HG03103 (cell line): Measurements from ENCODE around the gene GARNL3.

Experiments used
- ATAC-seq: cut with Tn5 transposase; IDR thresholded peaks from one replicate; pipeline ENCODE4 v1.9.1; 2021; ENCODE audit warnings: low read depth; ENCODE audit not compliant: unreplicated experiment

Gene GARNL3, protein sequence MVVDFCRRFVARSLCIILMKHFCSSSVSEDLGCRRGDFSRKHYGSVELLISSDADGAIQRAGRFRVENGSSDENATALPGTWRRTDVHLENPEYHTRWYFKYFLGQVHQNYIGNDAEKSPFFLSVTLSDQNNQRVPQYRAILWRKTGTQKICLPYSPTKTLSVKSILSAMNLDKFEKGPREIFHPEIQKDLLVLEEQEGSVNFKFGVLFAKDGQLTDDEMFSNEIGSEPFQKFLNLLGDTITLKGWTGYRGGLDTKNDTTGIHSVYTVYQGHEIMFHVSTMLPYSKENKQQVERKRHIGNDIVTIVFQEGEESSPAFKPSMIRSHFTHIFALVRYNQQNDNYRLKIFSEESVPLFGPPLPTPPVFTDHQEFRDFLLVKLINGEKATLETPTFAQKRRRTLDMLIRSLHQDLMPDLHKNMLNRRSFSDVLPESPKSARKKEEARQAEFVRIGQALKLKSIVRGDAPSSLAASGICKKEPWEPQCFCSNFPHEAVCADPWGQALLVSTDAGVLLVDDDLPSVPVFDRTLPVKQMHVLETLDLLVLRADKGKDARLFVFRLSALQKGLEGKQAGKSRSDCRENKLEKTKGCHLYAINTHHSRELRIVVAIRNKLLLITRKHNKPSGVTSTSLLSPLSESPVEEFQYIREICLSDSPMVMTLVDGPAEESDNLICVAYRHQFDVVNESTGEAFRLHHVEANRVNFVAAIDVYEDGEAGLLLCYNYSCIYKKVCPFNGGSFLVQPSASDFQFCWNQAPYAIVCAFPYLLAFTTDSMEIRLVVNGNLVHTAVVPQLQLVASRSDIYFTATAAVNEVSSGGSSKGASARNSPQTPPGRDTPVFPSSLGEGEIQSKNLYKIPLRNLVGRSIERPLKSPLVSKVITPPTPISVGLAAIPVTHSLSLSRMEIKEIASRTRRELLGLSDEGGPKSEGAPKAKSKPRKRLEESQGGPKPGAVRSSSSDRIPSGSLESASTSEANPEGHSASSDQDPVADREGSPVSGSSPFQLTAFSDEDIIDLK

DNA sequence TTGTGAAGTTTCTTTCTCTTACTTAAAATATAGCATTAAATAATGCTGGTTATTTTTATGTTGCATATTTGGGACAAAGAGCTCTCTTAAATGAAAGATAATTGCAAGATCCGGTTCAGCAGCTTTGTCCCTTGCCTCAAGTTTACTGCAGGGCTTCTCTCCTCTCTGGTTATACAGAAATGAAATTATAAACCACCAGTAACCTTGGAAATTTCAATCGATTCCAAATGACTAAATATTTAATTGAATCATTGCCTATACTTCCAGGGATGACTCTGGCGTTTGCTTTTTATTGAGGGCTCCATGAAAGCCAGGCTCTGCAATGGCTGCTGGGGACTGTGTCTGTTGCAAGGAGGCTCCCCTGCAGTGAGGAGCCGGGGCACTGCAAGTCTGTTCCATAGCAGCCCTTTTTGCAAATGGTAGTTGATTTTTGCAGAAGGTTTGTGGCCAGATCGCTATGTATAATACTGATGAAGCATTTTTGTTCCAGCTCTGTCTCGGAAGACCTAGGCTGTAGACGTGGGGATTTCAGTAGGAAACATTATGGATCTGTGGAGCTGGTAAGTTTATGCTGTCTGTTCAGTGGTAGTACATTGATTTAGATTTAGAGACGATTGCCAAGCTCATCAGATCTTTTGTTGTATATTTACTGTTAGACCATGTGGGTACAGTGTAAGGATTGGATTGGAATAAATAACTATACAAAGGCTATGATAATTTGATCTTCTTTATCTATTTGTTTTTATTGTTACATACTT is at the start of gene GARNL3:
GARNL3 (plus strand) TSS at position 313 of the 758 bp plus-strand sequence; CDS start at position 417, 104 bp downstream.
- ATAC-seq, result no peak

DNA sequence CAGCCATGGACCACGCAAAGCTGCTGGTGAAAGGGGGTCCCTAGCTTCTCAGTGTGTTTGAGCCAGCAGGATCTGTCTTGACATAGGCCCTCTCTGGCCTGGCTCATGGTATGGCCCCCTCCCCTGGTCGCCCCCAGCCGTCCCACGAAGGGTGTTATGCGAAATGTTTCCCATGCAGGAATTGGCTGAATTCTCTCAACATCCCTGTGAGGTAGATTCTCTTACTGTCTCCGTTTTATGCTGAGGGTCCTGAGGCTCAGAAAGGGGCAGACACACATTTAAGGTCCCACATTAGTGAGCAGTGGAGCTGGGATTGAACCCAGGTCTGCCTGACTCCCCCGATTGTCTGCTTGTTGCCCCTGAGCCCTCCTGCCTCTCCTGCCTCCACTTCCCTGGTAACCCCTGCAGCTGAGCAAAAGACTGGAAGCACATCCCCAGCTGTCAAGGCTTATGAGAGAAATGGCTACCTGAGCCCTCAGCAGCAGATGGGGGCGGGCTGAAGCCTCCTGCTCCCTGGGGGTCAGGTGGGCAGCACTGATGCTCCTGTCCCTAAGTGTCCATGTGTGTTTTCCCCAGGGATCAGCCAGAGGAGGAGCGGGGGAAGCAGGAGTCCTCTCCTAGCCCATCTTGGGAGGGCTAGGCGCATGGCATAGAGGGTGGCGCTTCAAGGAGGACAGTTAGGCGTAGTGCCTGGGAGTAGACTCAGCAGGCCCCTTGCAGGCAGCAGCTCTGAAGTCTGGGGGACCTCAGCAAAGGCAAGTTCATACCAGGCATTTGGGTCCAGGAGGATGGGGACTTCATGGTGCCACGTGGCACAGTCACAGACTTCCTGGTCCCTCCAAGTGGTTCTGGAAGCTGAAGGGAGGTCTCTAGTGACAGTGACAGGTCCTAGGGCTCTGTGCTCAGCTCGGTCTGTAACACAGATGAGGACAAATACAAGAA is 49.0 kb upstream of the GARNL3 start:
- no peak for ATAC-seq

DNA sequence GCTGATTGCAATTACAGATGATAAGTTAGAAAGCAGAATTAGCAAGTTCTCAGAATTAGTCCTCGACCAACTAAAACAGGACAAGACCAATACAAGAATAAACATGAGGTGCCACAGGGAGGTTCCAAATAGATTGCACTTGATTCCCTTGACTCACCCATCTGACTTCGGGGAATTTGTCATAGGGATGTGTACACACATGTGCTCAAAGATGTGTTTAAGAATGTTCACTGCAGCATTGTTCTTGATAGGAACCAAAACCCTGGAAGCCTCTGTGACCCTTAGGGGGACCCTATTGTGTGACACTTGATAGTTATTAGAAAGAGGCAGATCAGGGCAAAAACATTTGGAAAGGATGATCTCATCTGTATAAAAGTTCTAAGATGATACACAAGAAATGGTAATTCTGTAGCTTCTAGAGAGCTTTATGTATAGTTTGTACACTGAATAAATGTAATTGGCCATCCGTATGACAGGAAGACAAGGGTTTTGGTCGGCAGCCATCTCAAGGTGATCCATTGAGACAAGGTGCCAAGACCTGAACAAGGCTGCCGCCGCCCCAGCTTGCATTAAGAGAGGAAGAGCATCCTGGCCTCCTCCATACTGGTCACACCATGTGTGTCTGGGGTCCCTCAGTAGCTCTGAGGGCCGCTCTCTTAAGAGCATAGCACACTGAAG is 48.2 kb upstream of the GARNL3 start:
- ATAC-seq, result no peak

DNA sequence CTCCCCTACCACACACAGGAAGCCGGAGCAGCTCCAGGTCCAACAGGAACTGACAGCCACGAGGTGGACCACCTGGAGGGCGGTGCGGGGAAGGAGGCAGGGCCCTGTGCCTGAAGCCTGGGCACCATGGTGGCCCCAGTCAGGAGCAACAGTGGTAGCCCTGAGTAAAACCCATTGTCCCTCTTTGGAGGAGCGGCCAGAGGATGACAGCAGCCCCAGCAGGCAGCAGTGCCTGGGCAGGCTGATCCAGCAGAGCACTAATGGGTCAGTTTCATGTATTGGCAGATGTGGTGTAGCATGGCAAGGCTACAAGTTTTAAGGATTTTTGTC is 47.7 kb upstream of the GARNL3 start:
- ATAC-seq, result no peak

DNA sequence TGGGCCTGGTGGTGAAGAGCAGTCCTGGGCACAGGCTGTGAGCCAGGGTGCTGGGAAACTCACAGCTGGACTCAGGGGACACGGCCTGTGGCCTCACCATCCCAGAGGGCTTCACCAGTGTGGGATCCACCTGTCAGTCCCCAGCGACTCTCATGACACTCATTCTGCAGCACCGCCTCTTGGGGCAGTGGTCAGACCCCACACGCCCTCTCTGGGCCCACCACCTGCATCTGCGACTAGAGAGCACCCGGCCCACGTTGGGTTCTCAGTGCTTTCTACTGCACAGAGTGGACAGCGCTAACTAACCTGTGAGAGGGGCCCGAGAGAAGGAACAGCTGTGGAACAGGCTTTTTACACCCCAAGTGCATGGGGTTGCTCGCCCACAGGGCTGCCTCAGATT is 45.8 kb upstream of the GARNL3 start:
- no peak for ATAC-seq

DNA sequence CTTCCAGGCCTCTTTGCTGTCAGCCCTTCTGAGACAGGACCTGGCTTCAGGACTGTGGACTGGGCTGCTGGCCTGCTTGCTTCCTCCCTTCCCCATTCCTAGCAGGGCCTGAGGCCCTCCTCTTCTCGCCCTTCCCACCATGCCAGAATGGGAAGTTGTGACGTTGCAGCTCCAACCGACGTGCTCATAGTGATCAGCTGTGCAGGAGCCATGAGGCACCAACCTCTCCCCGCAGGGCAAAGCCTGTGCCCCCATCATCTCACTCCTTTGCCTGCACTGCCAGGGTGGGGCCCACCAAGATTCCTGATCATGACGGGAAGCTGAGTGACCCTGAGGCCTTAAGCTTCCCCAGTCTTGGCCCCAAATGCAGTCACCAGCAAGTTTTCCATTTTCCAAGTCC is 45.1 kb upstream of the GARNL3 start:
- no peak for ATAC-seq

DNA sequence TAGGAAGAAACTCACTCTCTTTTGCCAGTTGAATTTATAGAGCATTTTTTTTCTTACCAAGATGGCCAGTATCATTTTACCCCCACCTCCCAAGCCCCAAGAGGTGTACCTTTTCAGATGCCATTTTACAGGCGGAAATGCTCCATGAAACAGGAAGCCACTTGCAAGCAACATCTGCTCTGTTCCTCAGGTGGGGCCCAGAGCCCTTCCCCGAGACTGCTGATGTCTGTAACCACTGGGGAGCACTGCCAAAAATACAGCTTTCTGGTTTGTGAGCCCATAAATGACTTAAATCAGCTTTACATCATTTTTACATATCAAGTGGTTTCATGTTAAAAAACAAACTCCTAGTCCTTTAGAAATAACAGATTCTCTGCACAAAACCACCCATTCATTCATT is 42.9 kb upstream of the GARNL3 start:
- ATAC-seq, result no peak

DNA sequence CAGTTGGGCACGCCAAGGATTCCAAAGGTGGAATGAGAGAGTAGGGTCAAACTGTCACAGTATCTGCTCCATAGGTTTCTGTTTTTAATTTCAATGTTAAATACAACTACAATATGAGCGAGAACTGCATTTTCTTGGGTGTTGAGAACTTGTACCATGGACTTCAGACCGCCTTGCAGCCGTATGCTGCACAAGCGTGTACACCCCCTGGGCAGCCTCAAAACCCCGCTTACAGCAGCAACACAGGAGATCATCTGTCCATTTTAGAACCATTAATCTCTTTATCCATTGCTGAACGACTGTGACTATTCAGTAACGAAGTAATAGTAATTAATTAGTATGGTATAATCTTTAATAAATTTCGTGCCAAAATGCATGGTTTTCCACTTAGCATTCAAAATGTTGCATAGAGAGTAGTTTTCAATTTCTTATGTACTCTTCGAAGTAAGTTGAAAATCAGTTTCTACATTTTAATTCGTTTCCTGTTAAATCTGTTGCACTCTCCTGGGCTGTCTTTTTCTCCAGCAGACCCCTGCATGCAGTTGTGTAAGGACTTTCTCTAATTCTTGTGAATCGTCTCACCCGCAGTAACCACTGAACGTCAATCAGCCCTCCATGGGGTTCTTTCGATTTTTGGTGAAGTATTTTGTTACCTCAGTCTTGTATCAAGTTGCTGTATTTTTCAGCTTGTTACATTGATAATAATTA is 42.0 kb upstream of the GARNL3 start:
- no peak for ATAC-seq

DNA sequence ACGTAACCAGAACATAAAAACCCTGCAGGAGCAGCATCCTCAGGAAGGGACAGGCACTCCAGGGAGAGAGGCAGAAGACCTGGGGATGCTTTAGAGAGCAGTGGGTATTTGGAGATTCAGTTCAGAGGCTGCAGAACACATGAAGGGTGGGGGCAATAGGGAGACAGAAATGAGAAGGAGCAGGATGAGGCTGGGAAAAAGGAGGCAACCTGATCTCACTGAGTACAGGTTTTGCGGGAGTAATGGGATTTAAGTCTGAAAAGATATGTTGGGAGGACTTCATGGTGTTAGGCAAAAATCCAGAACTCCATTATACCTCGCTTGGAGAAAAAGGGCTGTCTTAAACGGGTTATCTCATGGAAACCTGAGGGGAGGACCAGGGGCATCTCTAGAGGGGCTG is 41.3 kb upstream of the GARNL3 start:
- no peak for ATAC-seq

DNA sequence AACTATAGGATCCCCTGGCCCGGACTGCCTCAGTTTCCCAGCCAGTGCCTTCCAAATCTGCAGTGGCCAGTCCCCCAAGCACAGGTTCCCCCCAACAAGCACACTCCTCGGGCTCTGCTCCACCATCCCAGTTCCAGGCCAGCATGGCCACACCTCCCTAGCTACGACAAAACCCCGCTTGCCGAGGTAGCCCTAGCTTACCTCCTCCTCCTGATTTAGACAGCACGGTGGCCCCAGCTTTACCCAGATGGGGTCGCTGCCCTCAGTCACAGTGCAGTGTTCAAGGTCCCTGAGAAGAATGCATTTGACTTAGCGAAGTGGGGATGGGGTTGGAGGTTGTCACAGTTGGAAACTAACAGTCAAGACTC is 40.8 kb upstream of the GARNL3 start:
- no peak for ATAC-seq

DNA sequence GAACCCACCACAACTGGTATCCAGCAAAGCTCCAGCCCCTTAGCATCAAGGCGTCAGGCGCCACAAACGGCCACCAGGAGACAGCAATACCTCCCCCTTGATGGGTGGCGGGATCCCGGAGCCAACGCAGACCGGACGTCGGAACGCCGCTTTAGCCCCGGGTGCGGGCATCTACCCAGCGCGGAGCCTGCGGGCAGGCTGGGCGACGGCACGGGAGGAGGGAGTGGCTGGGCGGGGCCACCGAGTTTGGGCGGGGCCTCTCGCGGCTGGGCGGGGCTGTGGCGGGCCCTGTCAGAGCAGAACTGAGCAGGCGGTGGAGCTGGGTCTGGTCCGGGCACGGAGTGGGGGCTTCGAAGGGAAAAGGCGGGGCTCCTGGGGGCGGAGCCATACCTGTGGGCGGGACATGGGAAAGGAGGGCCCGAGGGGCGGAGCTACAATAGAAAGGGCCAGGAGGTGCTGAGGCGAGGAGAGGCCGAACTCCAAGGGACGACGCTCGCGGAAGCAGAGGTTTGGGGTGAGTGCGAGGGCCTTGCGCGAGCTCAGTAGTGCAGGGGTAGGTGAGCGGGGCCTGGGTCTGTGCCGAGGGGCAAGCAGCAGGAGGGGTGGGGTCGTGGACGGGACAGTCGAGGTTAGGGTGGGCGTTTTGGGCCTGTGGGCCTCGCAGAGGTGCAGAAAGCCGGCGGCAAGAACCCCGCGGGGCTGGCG is 40.2 kb upstream of the GARNL3 start:
- peak; percentile 55 for ATAC-seq

DNA sequence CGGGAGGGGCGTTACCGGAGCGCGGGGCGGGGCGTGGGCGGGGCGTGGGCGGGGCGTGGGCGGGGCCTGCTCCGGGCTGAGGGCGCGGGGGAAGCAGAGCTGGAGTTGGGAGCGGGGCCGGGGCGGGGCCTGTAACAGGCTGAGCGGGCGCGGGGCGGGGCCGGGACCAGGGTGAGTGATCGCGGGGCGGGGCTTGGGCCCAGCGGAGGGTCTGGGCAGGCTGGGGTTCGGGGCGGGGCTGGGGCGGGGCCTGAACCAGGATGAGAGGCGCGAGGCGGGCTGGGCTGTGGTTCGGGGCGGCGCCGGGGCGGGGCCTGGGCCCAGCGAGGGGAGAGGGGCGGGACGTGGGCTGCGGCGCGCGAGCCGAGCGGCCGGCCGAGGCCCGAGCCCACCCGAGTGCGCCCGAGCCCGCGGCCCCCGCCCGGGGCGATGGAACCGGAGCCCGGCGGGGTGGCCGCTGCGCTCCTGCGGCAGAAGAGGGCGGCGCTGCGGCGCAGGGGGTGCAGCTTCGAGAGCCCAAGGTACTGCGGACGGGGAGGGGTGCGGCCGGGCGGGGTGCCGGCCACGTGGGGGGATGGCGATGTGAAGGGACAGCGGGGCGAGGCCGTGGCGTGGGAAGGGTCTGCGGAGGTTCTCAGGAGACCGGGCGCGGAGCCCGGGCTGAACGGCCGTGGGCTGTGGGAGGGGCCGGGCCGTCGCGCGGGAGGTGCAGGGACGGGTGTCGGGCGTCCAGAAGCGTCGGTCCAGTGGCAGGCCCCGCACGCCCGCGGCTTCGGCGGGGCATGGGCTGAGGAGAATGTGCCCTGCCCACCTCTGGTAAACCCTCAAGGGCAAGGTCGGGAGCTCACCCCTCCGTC is 39.5 kb upstream of the GARNL3 start:
- peak; percentile 40 for ATAC-seq

DNA sequence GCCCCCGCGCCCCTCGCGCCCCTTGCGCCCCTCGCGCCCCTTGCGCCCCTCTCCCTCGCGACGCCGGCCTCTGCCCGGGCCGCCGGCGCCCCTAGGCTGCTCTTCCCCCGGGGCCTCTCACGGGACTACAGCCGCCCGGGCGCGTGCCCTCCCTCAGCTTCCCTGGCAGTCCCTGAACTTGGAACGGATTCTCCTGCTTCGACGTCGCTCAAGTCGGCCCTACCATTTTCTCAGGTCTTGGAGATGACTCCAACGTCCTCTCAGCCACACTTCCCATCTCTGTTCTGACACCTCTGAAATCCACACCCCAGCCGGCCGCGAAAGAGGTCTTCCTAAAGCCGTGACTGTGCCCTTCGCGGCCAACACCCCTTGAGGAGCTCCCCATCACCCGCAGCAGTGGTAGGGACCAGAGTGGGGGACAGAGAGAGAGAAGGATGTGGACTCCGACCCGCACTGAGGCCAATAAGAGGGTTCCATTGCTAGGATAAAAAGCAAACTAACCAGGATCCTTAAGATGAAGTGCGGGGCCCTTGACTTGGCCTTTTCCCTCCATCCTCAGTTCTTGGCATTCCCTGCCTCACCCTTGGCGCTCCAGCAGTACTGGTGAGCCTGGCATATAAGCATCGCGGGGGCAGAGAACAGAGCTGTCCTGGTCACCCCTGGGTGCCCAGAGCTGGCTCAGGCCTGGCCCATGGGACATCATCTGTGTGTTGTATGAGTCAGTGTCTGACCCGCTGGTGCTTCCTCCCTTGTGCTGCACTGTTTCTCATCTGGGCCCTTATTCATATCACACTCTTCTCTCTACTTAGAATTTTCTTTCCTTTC is 38.6 kb upstream of the GARNL3 start:
- no peak for ATAC-seq

DNA sequence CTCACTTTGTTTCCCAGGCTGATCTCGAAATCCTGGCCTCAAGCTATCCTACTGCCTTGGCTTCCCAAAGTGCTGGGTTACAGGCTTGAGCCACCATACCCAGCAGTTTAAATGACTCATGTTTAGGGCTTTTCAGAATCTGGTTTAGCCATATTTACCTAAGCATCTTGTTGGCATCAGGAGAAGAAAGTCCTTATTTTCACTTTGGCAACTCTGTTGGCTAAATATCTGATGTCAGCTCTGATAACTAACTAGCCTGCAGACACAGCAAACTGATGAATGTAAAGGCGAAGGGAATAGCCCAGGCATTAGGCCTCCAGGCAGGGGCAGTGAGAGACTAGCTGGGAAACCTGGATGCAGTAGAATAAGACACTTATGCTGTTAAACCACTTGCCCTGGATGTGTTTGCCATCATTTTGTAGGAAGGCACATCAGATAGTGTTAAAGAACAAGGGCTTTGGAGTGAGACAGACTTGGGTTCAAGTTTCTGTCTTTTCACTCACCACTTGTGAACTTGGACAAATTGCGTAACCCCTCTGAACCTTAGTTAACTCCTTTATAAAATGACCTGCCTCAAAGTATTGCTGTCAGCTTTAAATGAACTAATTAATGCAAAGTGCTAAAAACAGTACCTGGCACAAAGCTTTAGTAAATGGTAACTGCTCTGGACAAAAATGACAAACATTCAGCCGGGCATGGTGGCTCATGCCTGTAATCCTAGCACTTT is 34.7 kb upstream of the GARNL3 start:
- ATAC-seq, result no peak

DNA sequence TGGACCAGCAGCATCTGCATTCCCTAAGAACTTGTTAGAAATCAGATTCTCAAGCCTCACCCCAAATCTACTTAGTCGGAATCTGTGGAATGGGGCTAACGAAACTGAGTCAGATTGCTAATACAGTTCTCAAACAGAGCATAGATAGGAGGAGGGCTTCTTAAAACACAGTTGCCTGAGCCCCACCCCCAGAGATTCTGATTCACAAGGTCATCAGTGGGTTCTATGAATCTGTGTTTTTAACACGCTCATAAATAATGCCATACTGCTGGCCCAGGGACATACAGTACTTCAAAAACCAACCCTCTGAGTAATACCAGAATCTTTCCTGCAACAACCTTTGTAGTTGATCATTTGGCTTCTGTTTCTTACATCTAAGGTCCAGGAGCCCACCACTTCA is 32.9 kb upstream of the GARNL3 start:
- ATAC-seq, result no peak
